A549 (cell line): ENCODE measurements around the gene UBE4A. TPM values are rescaled to one million over a fixed set of nuclear protein-coding genes. Genes with fewer than 3 reads are reported as not detected.

ENCODE experiments used
- ATAC-seq, 2 experiments: fragments of 200-7000 bp in 1 of 2; fragments of >200 bp in 1 of 2; cut with Nextera tagmentation in 1 of 2; cut with Tn5 transposase in 1 of 2; 3 replicates each; pipeline versions ENCODE4 v1.8.0 to v1.9.1; 2018 to 2020; ENCODE audit warnings: mild to moderate bottlenecking in 1 of 2, moderate library complexity in 1 of 2
- CTCF ChIA-PET: fragments of 300-600 bp; sonication (Branson Sonifier 250); formaldehyde crosslinking; extraction: SDS; loops from one replicate; lab custom pipeline; 2021; ENCODE audit warnings: antibody characterized with exemption, inconsistent platforms; lab: Yijun Ruan, JAX
- POLR2A ChIA-PET: fragments of 350-600 bp; formaldehyde crosslinking; extraction: SDS; loops from one replicate; lab custom pipeline; 2021; ENCODE audit warnings: antibody characterized with exemption, inconsistent platforms; lab: Yijun Ruan, JAX
- DNase-seq, 2 experiments: peaks; one replicate each; pipeline versions ENCODE4 v3.0.0 to v3.0.0-alpha.2; 2011 to 2016; ENCODE audit warnings: low read depth in 1 of 2, low spot score in 1 of 2
- FAIRE-seq: peaks from 2 replicates; lab custom pipeline; 2011; peaks lifted over from hg19 to GRCh38; lab: Jason Lieb, UNC
- H3K27ac ChIP-seq, 2 experiments: fragments of >200 bp; sonication (Bioruptor Twin); formaldehyde crosslinking; 3 replicates each; pipeline ENCODE4 v1.5.1; 2016 to 2017
- H3K4me1 ChIP-seq: fragments of >200 bp; sonication (Bioruptor Twin); formaldehyde crosslinking; 3 replicates; pipeline ENCODE4 v1.6.1; 2016
- H3K4me2 ChIP-seq: fragments of >200 bp; sonication (Bioruptor Twin); formaldehyde crosslinking; 3 replicates; pipeline ENCODE4 v1.6.1; 2016
- H3K4me3 ChIP-seq: fragments of >200 bp; sonication (Bioruptor Twin); formaldehyde crosslinking; 3 replicates; pipeline ENCODE4 v1.5.1; 2016
- H3K9me3 ChIP-seq: fragments of >200 bp; sonication (Bioruptor Twin); formaldehyde crosslinking; 3 replicates; pipeline ENCODE4 v1.6.1; 2016
- CBX2 ChIP-seq: fragments of 200-600 bp; sonication (generic); IDR thresholded peaks from 2 replicates; pipeline ENCODE4 v1.6.1; 2016; ENCODE audit warnings: low read depth, mild to moderate bottlenecking, borderline replicate concordance
- CBX8 ChIP-seq: fragments of 200-600 bp; sonication (generic); IDR thresholded peaks from 2 replicates; pipeline ENCODE4 v1.6.1; 2016
- CHD4 ChIP-seq: fragments of 200-600 bp; sonication (generic); IDR thresholded peaks from 2 replicates; pipeline ENCODE4 v1.6.1; 2016; ENCODE audit warnings: antibody characterized with exemption, mild to moderate bottlenecking, borderline replicate concordance
- FOXS1 ChIP-seq: fragments of 250-450 bp; sonication (Bioruptor Pico); IDR thresholded peaks from 2 replicates; pipeline ENCODE4 v1.5.0; 2020; ENCODE audit warnings: mild to moderate bottlenecking, moderate library complexity
- MYC ChIP-seq: IDR thresholded peaks from 2 replicates; pipeline ENCODE4 v1.6.1; 2012; ENCODE audit warnings: mild to moderate bottlenecking, inconsistent platforms, low read length, improper control_type of control experiment, borderline replicate concordance
- POLR2A ChIP-seq: IDR thresholded peaks from 2 replicates; pipeline ENCODE4 v1.6.1; 2012; ENCODE audit warnings: mild to moderate bottlenecking, low read length
- RAD21 ChIP-seq, 2 experiments: fragments of >200 bp in 1 of 2; sonication (Bioruptor Twin) in 1 of 2; formaldehyde crosslinking in 1 of 2; IDR thresholded peaks in 1 of 2; conservative IDR thresholded peaks in 1 of 2; 2 replicates in 1 of 2; 3 replicates in 1 of 2; pipeline ENCODE4 v1.6.1; 2012 to 2018; ENCODE audit warnings: inconsistent platforms in 1 of 2
- SMC3 ChIP-seq: fragments of >200 bp; sonication (Bioruptor Twin); formaldehyde crosslinking; IDR thresholded peaks from 3 replicates; pipeline ENCODE4 v1.6.1; 2018; ENCODE audit warnings: inconsistent platforms
- SREBF2 ChIP-seq: fragments of 450-650 bp; IDR thresholded peaks from 2 replicates; pipeline ENCODE4 v1.6.1; 2014; ENCODE audit warnings: mild to moderate bottlenecking, moderate library complexity
- ZC3H11A ChIP-seq: fragments of 450-650 bp; IDR thresholded peaks from 2 replicates; pipeline ENCODE4 v1.6.1; 2014; ENCODE audit warnings: antibody characterized with exemption, mild to moderate bottlenecking
- ZFP36 ChIP-seq: fragments of 450-650 bp; IDR thresholded peaks from 2 replicates; pipeline ENCODE4 v1.6.1; 2014; ENCODE audit warnings: borderline replicate concordance; ENCODE audit not compliant: partially characterized antibody
- WGBS: methylation state at CpG from one replicate; pipeline ENCODE4 v1.1.6; 2017; ENCODE audit errors: missing lambda C conversion rate; 5-methylcytosine and 5-hydroxymethylcytosine counted together
- polyA plus RNA-seq, 4 experiments: library from polyadenylated mRNA; depleted of rRNA in 3 of 4; stranded (reverse); fragments of >200 nt; fragmentation: RNase III in 1 of 4; extraction: RNeasy Plus Mini Kit Qiagen cat#74134 plus additional on column Dnase treatment in 1 of 4; gene quantifications; 2 replicates in 3 of 4; 3 replicates in 1 of 4; pipeline ENCODE4 v1.2.3, GENCODE V29; 2011 to 2017
- TF ChIP-seq, protein P1 (sequence below): fragments of >200 bp; sonication (Bioruptor Twin); formaldehyde crosslinking; IDR thresholded peaks from 3 replicates; pipeline ENCODE4 v1.5.1; 2016
- TF ChIP-seq, protein P2 (sequence below): fragments of 450-650 bp; IDR thresholded peaks from 2 replicates; pipeline ENCODE4 v1.6.1; 2014; ENCODE audit warnings: antibody characterized with exemption
- TF ChIP-seq, protein P3 (sequence below): IDR thresholded peaks from 2 replicates; pipeline ENCODE4 v1.6.1; 2012
- TF ChIP-seq, protein P4 (sequence below): fragments of 250-450 bp; sonication (Bioruptor Pico); IDR thresholded peaks from 2 replicates; pipeline ENCODE4 v1.5.0; 2020; ENCODE audit warnings: low read depth, mild to moderate bottlenecking, moderate library complexity
- TF ChIP-seq, protein P5 (sequence below): fragments of 150-350 bp; IDR thresholded peaks from 2 replicates; pipeline ENCODE4 v1.6.1; 2014; ENCODE audit warnings: low read depth, mild to moderate bottlenecking, low read length
- TF ChIP-seq, protein P6 (sequence below): IDR thresholded peaks from 2 replicates; pipeline ENCODE4 v1.6.1; 2012
- TF ChIP-seq, protein P7 (sequence below): fragments of >200 bp; sonication (Bioruptor Twin); formaldehyde crosslinking; IDR thresholded peaks from 2 replicates; pipeline ENCODE4 v1.6.1; 2016

Gene UBE4A
- polyA plus RNA-seq, 2 of the 4 experiments (the other 2 are of a cell fraction) = 11.4 to 18.9 TPM

DNA sequence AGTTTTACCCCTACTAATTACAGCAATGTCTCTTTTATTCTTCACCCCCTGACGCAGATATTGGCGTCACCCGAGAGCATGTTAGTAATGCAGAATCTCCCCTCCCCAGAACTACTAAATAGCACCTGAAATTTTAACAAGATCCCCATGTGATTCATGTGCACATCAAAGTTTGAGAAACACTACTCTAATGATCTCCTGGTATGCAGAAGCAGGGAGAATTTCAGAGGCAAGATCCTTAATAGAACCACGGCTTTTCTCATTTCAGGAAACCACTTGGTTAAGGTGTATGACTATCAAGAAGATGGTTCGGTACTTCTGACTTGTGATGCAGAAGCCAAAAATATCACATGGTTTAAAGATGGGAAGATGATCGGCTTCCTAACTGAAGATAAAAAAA is 9.9 kb upstream of the UBE4A start:
- ChIA-PET CTCF (interaction anchor here (1.0 to 2.0 kb wide), 2 partner anchors 151 to 205 kb away, joined by 3 to 10 read pairs; no protein-coding TSS in a partner anchor), POLR2A (no interaction called here)
- H3K4me2 ChIP-seq = no peak overlapping the region
- DNase-seq (no peak), FAIRE-seq (no peak), ATAC-seq (no peak)
- TF ChIP-seq POLR2A (no peak), ZC3H11A (no peak), ZFP36 (no peak), CBX8 (no peak), CHD4 (no peak)
- TF ChIP-seq, protein P1, sequence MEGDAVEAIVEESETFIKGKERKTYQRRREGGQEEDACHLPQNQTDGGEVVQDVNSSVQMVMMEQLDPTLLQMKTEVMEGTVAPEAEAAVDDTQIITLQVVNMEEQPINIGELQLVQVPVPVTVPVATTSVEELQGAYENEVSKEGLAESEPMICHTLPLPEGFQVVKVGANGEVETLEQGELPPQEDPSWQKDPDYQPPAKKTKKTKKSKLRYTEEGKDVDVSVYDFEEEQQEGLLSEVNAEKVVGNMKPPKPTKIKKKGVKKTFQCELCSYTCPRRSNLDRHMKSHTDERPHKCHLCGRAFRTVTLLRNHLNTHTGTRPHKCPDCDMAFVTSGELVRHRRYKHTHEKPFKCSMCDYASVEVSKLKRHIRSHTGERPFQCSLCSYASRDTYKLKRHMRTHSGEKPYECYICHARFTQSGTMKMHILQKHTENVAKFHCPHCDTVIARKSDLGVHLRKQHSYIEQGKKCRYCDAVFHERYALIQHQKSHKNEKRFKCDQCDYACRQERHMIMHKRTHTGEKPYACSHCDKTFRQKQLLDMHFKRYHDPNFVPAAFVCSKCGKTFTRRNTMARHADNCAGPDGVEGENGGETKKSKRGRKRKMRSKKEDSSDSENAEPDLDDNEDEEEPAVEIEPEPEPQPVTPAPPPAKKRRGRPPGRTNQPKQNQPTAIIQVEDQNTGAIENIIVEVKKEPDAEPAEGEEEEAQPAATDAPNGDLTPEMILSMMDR = no peak
- TF ChIP-seq, protein P2, sequence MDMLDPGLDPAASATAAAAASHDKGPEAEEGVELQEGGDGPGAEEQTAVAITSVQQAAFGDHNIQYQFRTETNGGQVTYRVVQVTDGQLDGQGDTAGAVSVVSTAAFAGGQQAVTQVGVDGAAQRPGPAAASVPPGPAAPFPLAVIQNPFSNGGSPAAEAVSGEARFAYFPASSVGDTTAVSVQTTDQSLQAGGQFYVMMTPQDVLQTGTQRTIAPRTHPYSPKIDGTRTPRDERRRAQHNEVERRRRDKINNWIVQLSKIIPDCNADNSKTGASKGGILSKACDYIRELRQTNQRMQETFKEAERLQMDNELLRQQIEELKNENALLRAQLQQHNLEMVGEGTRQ = no peak
- TF ChIP-seq, protein P3, sequence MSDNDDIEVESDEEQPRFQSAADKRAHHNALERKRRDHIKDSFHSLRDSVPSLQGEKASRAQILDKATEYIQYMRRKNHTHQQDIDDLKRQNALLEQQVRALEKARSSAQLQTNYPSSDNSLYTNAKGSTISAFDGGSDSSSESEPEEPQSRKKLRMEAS = no peak
- TF ChIP-seq, protein P4, sequence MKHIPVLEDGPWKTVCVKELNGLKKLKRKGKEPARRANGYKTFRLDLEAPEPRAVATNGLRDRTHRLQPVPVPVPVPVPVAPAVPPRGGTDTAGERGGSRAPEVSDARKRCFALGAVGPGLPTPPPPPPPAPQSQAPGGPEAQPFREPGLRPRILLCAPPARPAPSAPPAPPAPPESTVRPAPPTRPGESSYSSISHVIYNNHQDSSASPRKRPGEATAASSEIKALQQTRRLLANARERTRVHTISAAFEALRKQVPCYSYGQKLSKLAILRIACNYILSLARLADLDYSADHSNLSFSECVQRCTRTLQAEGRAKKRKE (CRISPR knock-in tag) = no peak
- 56% methylated on average over 6 of the region's 6 CpGs for WGBS
- H3K4me3 ChIP-seq = no peak overlapping the region
- H3K4me1 ChIP-seq = no peaks in the 10 kb centered on the region
- H3K27ac ChIP-seq = no peak overlapping the region
- no peaks in the 10 kb centered on the region for H3K9me3 ChIP-seq

DNA sequence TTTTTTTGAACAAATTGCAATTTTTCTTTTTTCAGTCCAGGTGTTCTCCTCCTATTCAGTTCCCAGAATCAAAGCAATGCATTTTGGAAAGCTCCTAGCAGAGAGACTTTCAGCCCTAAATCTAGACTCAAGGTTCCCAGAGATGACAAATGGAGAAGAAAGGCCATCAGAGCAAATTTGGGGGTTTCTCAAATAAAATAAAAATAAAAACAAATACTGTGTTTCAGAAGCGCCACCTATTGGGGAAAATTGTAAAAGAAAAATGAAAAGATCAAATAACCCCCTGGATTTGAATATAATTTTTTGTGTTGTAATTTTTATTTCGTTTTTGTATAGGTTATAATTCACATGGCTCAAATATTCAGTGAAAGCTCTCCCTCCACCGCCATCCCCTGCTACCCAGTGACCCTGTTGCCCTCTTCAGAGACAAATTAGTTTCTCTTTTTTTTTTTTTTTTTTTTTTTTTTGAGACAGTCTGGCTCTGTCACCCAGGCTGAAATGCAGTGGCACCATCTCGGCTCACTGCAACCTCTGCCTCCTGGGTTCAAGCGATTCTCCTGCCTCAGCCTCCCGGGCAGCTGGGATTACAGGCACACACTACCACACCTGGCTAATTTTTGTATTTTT is 6.2 kb upstream of the UBE4A start:
- ATAC-seq = no peak
- FAIRE-seq = no peak
- Histone ChIP-seq H3K4me1 (no peaks in the 10 kb centered on the region), H3K4me3 (no peak overlapping the region), H3K9me3 (no peaks in the 10 kb centered on the region), H3K4me2 (peak overlapping the region; percentile 42; the same call in 2 of the 3 replicates), H3K27ac (no peak overlapping the region)
- no peak for DNase-seq
- CTCF ChIA-PET = interaction anchor here (0.6 to 2.8 kb wide), 15 partner anchors 10 to 328 kb away, joined by 3 to 18 read pairs (median 3); no protein-coding TSS in a partner anchor
- TF ChIP-seq SMC3 = peak; percentile 51
- peak; percentile 38 to 55; a peak in 4 of 5 replicates for TF ChIP-seq RAD21 (conservative IDR thresholded peaks at IDR 0.05 in 1 of 2, IDR thresholded peaks at IDR 0.05 in 1 of 2)
- TF ChIP-seq MYC = no peak
- no peak for TF ChIP-seq POLR2A
- TF ChIP-seq, protein P5, sequence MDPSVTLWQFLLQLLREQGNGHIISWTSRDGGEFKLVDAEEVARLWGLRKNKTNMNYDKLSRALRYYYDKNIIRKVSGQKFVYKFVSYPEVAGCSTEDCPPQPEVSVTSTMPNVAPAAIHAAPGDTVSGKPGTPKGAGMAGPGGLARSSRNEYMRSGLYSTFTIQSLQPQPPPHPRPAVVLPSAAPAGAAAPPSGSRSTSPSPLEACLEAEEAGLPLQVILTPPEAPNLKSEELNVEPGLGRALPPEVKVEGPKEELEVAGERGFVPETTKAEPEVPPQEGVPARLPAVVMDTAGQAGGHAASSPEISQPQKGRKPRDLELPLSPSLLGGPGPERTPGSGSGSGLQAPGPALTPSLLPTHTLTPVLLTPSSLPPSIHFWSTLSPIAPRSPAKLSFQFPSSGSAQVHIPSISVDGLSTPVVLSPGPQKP = no peak
- TF ChIP-seq, protein P1 = peak; percentile 51
- POLR2A ChIA-PET = no interaction called here
- WGBS = 4% methylated on average over 4 of the region's 6 CpGs

DNA sequence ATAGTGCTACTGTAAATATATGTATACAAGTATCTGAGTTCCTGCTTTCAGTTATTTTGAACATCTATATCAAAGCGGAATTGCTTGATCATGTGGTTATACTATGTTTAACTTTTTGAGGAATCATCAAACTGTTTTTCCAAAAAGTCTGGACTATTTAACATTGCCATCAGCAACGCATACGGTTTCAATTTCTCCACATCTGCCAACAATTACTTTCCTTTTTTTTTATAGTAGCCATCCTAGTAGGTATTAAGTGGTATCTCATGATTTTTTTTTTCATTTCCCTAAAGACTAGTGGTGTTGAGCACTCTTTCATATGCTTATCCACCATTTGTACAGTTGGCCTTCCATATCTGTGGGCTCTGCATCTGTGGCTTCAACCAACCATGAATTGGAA is 1.3 kb upstream of the UBE4A start:
- POLR2A ChIA-PET = no interaction called here
- 92% methylated on average over 3 of the region's 3 CpGs for WGBS
- H3K4me2 ChIP-seq = no peak overlapping the region

More for the DNA sequence above, 1.3 kb upstream of the UBE4A start:
- CTCF ChIA-PET = interaction anchor here (2.2 kb wide), 1 partner anchor 160 kb away, joined by 9 read pairs; no protein-coding TSS in a partner anchor
- no peak for FAIRE-seq
- no peak overlapping the region for H3K4me3 ChIP-seq
- ATAC-seq = no peak
- TF ChIP-seq CBX2 (no peak), SMC3 (no peak), SREBF2 (no peak), FOXS1 (CRISPR knock-in tag) (no peak), ZC3H11A (no peak)
- TF ChIP-seq, protein P6, sequence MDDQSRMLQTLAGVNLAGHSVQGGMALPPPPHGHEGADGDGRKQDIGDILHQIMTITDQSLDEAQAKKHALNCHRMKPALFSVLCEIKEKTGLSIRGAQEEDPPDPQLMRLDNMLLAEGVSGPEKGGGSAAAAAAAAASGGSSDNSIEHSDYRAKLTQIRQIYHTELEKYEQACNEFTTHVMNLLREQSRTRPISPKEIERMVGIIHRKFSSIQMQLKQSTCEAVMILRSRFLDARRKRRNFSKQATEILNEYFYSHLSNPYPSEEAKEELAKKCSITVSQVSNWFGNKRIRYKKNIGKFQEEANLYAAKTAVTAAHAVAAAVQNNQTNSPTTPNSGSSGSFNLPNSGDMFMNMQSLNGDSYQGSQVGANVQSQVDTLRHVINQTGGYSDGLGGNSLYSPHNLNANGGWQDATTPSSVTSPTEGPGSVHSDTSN = no peak
- TF ChIP-seq, protein P7, sequence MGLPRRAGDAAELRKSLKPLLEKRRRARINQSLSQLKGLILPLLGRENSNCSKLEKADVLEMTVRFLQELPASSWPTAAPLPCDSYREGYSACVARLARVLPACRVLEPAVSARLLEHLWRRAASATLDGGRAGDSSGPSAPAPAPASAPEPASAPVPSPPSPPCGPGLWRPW = no peak
- no peaks in the 10 kb centered on the region for H3K9me3 ChIP-seq
- DNase-seq = no peak
- H3K27ac ChIP-seq = no peak overlapping the region
- H3K4me1 ChIP-seq = peaks cover 5% of the 10 kb centered on the region; the same call in 1 of the 3 replicates
